Measurements from ENCODE around the gene PPM1J.

DNA sequence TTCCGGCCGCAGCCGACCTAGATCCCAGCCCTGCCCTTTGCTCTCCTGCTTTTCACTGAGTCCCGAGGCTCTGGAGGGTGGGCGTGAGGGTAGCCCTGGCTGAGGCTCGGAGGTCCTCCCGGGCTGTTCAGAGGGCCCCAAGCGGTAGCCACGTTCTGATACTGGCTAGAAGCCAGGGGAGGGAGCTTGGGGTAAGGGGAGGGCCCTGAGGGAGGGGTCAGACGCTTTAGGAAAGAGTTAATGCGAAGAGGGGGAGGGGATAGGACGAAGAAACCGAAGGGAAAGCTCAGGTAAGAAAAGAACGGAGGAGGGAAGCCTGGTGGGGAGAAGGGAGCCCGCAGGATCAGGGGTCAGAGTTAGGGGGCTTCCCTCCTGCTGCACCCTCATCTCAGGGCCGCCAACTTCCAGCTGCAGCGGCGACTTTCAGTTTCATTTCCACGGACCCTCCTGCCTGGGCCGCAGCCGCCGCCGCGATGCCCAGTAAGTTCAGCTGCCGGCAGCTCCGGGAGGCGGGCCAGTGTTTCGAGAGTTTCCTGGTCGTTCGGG is 40.6 kb downstream of the PPM1J start, which contains the start of gene MOV10:
- TF ChIP-seq CTCF (IDR thresholded peaks at IDR 0.05; ENCODE audit: low read depth, low read length) (no peak), EZH2phosphoT487 (IDR thresholded peaks at IDR 0.05; ENCODE audit: low read depth) (no peak)
